ENCODE measurements around the gene NALCN.
A peak's percentile ranks its signal among the peaks of the same experiment; 100 is the strongest.

The NALCN gene

GRCh38 chr13:101053301-101054093, 362.8 kb downstream of the NALCN start:
- Histone ChIP-seq H3K14ac (ENCODE audit: low read length in 2 of 2) (no peak overlapping the region), H3K4ac (ENCODE audit: low read depth in 1 of 2, low read length in 2 of 2) (no peak overlapping the region), H2BK120ac (ENCODE audit: low read depth, low read length) (no peak overlapping the region), H2BK12ac (ENCODE audit: low read length in 2 of 2) (no peak overlapping the region), H3K4me3 (ENCODE audit: insufficient read depth in 1 of 2, low read depth in 1 of 2, low read length in 2 of 2) (no peak overlapping the region), H3K18ac (ENCODE audit: low read depth in 1 of 2, low read length in 2 of 2) (no peak overlapping the region), H3K9ac (ENCODE audit: low read length) (no peak overlapping the region), H2BK5ac (ENCODE audit: low read depth, low read length, poor library complexity, severe bottlenecking) (no peak overlapping the region), H4K91ac (ENCODE audit: low read length) (no peak overlapping the region), H3K27me3 (ENCODE audit: control insufficient read depth in 1 of 2, insufficient read depth in 1 of 2, low read length in 2 of 2) (peaks cover 0 to 22% of the 10 kb centered on the region in 2 experiments), H3K36me3 (ENCODE audit: control insufficient read depth in 1 of 2, insufficient read depth in 2 of 2, low read depth in 1 of 2, low read length in 2 of 2) (no peaks in the 10 kb centered on the region), H2AK5ac (ENCODE audit: low read length, severe bottlenecking) (no peak overlapping the region), H3K9me3 (ENCODE audit: control insufficient read depth, low read length) (peaks cover 2% of the 10 kb centered on the region), H3K79me1 (replicated peaks; ENCODE audit: low read length, poor library complexity, severe bottlenecking) (no peaks in the 10 kb centered on the region), H3K27ac (ENCODE audit: low read length, poor library complexity, severe bottlenecking) (no peak overlapping the region), H2BK15ac (ENCODE audit: low read depth, poor library complexity, severe bottlenecking) (no peak overlapping the region), H3K4me2 (ENCODE audit: low read length, poor library complexity, severe bottlenecking) (no peak overlapping the region), H3K23ac (ENCODE audit: low read length in 2 of 2) (no peak overlapping the region), H3K4me1 (ENCODE audit: control insufficient read depth, insufficient read depth, low read depth, low read length) (no peaks in the 10 kb centered on the region), H2AFZ (ENCODE audit: low read depth, low read length) (no peak overlapping the region), H4K8ac (ENCODE audit: low read length) (no peak overlapping the region)
- DNase-seq = peak; percentile 35
- 62% methylated on average over 4 of the region's 5 CpGs for WGBS

DNA sequence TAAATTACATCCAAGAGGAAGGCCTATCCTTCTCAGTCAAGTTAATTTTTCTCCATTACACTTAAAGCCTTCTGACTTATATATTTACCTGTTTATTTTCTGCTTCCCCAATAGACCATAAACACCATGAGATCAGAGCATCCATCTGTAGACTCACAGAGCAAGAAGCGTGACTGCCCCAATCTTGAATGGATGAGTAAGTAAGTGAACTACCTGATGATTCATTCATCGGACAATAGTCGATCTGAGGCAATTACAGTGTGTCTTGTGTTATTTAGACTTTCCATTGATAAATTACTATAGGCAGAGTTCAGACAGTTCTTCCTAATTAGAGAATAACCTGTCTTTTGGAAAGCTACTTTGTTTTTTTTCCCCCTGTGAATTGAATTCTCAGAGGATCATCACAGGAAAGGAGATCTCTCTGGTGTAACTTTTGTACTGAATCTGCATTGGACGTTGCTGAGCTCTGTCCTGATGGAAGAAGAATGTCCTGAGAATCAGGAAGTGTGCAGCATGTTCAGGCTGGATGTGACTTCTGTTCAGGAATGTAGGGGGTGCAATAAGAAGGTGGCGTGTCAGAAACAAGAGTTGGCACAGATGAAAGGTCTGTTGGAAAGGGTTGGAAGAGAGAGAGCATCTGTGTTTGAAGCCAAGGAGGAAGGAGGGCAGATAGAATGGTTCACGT, 367.0 kb downstream of the NALCN start:
- no peak for DNase-seq
- Histone ChIP-seq H3K14ac (ENCODE audit: low read length in 2 of 2) (no peak overlapping the region), H2BK5ac (ENCODE audit: low read depth, low read length, poor library complexity, severe bottlenecking) (no peak overlapping the region), H2BK120ac (ENCODE audit: low read depth, low read length) (no peak overlapping the region), H3K27ac (ENCODE audit: low read length, poor library complexity, severe bottlenecking) (no peak overlapping the region), H2AFZ (ENCODE audit: low read depth, low read length) (no peak overlapping the region), H3K4ac (ENCODE audit: low read depth in 1 of 2, low read length in 2 of 2) (no peak overlapping the region), H3K9me3 (ENCODE audit: control insufficient read depth, low read length) (peaks cover 5% of the 10 kb centered on the region), H3K79me1 (replicated peaks; ENCODE audit: low read length, poor library complexity, severe bottlenecking) (no peaks in the 10 kb centered on the region), H3K4me1 (ENCODE audit: control insufficient read depth, insufficient read depth, low read depth, low read length) (no peaks in the 10 kb centered on the region), H3K23ac (ENCODE audit: low read length in 2 of 2) (no peak overlapping the region), H3K36me3 (ENCODE audit: control insufficient read depth in 1 of 2, insufficient read depth in 2 of 2, low read depth in 1 of 2, low read length in 2 of 2) (no peaks in the 10 kb centered on the region), H3K27me3 (ENCODE audit: control insufficient read depth in 1 of 2, insufficient read depth in 1 of 2, low read length in 2 of 2) (peaks cover 0 to 5% of the 10 kb centered on the region in 2 experiments), H2AK5ac (ENCODE audit: low read length, severe bottlenecking) (no peak overlapping the region), H2BK12ac (ENCODE audit: low read length in 2 of 2) (no peak overlapping the region), H3K18ac (ENCODE audit: low read depth in 1 of 2, low read length in 2 of 2) (no peak overlapping the region), H3K4me2 (ENCODE audit: low read length, poor library complexity, severe bottlenecking) (no peak overlapping the region), H4K91ac (ENCODE audit: low read length) (peak overlapping the region; percentile 27), H2BK15ac (ENCODE audit: low read depth, poor library complexity, severe bottlenecking) (no peak overlapping the region), H3K4me3 (ENCODE audit: insufficient read depth in 1 of 2, low read depth in 1 of 2, low read length in 2 of 2) (no peak overlapping the region), H3K9ac (ENCODE audit: low read length) (no peak overlapping the region), H4K8ac (ENCODE audit: low read length) (no peak overlapping the region)
- 71% methylated on average over 5 of the region's 6 CpGs for WGBS

DNA sequence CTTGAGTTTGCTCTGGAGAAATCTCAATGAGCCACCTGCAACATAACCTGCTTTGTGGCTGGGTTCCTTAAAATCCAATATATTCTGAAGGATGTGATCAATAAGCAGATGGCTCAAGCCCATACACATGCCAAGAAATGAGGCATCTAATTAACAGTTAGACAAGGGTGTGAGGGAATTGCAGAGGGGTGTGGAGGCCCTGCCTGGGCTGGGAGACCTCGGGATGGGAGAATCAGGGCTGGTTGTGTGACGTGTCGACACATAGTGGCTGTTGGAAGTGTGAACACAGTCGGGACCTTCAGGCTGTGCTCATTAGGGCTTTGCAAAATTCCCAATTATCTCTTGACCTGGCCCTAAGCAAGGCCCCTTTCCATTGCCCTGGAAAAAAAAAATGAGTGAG, 379.8 kb downstream of the NALCN start:
- Histone ChIP-seq H3K18ac (ENCODE audit: low read depth in 1 of 2, low read length in 2 of 2) (no peak overlapping the region), H3K4me1 (ENCODE audit: control insufficient read depth, insufficient read depth, low read depth, low read length) (no peaks in the 10 kb centered on the region), H3K27me3 (ENCODE audit: control insufficient read depth in 1 of 2, insufficient read depth in 1 of 2, low read length in 2 of 2) (peaks cover 0 to 10% of the 10 kb centered on the region in 2 experiments), H3K23ac (ENCODE audit: low read length in 2 of 2) (no peak overlapping the region), H3K14ac (ENCODE audit: low read length in 2 of 2) (no peak overlapping the region), H2BK15ac (ENCODE audit: low read depth, poor library complexity, severe bottlenecking) (no peak overlapping the region), H3K36me3 (ENCODE audit: control insufficient read depth in 1 of 2, insufficient read depth in 2 of 2, low read depth in 1 of 2, low read length in 2 of 2) (no peaks in the 10 kb centered on the region), H3K9ac (ENCODE audit: low read length) (no peak overlapping the region), H4K8ac (ENCODE audit: low read length) (no peak overlapping the region), H2AFZ (ENCODE audit: low read depth, low read length) (no peak overlapping the region), H3K79me1 (replicated peaks; ENCODE audit: low read length, poor library complexity, severe bottlenecking) (no peaks in the 10 kb centered on the region), H2BK12ac (ENCODE audit: low read length in 2 of 2) (no peak overlapping the region), H2AK5ac (ENCODE audit: low read length, severe bottlenecking) (no peak overlapping the region), H3K4ac (ENCODE audit: low read depth in 1 of 2, low read length in 2 of 2) (no peak overlapping the region), H4K91ac (ENCODE audit: low read length) (no peak overlapping the region), H2BK120ac (ENCODE audit: low read depth, low read length) (no peak overlapping the region), H3K4me2 (ENCODE audit: low read length, poor library complexity, severe bottlenecking) (no peak overlapping the region), H3K4me3 (ENCODE audit: insufficient read depth in 1 of 2, low read depth in 1 of 2, low read length in 2 of 2) (no peak overlapping the region), H3K27ac (ENCODE audit: low read length, poor library complexity, severe bottlenecking) (no peak overlapping the region), H2BK5ac (ENCODE audit: low read depth, low read length, poor library complexity, severe bottlenecking) (no peak overlapping the region), H3K9me3 (ENCODE audit: control insufficient read depth, low read length) (peaks cover 23% of the 10 kb centered on the region)
- WGBS = 79% methylated on average over 3 of the region's 4 CpGs
- no peak for DNase-seq

GRCh38 chr13:101035119-101035620, 381.1 kb downstream of the NALCN start:
- Histone ChIP-seq H2BK15ac (ENCODE audit: low read depth, poor library complexity, severe bottlenecking) (no peak overlapping the region), H3K18ac (ENCODE audit: low read depth in 1 of 2, low read length in 2 of 2) (no peak overlapping the region), H3K27me3 (ENCODE audit: control insufficient read depth in 1 of 2, insufficient read depth in 1 of 2, low read length in 2 of 2) (peaks cover 0 to 10% of the 10 kb centered on the region in 2 experiments), H2BK120ac (ENCODE audit: low read depth, low read length) (no peak overlapping the region), H2AFZ (ENCODE audit: low read depth, low read length) (no peak overlapping the region), H3K14ac (ENCODE audit: low read length in 2 of 2) (no peak overlapping the region), H4K8ac (ENCODE audit: low read length) (no peak overlapping the region), H3K36me3 (ENCODE audit: control insufficient read depth in 1 of 2, insufficient read depth in 2 of 2, low read depth in 1 of 2, low read length in 2 of 2) (no peaks in the 10 kb centered on the region), H3K9me3 (ENCODE audit: control insufficient read depth, low read length) (peaks cover 18% of the 10 kb centered on the region), H2BK5ac (ENCODE audit: low read depth, low read length, poor library complexity, severe bottlenecking) (no peak overlapping the region), H3K4me1 (ENCODE audit: control insufficient read depth, insufficient read depth, low read depth, low read length) (no peaks in the 10 kb centered on the region), H3K4me3 (ENCODE audit: insufficient read depth in 1 of 2, low read depth in 1 of 2, low read length in 2 of 2) (no peak overlapping the region), H4K91ac (ENCODE audit: low read length) (no peak overlapping the region), H3K4me2 (ENCODE audit: low read length, poor library complexity, severe bottlenecking) (no peak overlapping the region), H3K4ac (ENCODE audit: low read depth in 1 of 2, low read length in 2 of 2) (no peak overlapping the region), H2BK12ac (ENCODE audit: low read length in 2 of 2) (no peak overlapping the region), H3K23ac (ENCODE audit: low read length in 2 of 2) (no peak overlapping the region), H3K9ac (ENCODE audit: low read length) (no peak overlapping the region), H3K27ac (ENCODE audit: low read length, poor library complexity, severe bottlenecking) (no peak overlapping the region), H2AK5ac (ENCODE audit: low read length, severe bottlenecking) (no peak overlapping the region), H3K79me1 (replicated peaks; ENCODE audit: low read length, poor library complexity, severe bottlenecking) (no peaks in the 10 kb centered on the region)
- 87% methylated on average over 5 of the region's 6 CpGs for WGBS
- no peak for DNase-seq

Data from mesenchymal stem cell (in vitro differentiated cells and primary cell).